Measurements from ENCODE around the gene NFATC1.
A peak's percentile ranks its signal among the peaks of the same experiment; 100 is the strongest.

Gene NFATC1

DNA sequence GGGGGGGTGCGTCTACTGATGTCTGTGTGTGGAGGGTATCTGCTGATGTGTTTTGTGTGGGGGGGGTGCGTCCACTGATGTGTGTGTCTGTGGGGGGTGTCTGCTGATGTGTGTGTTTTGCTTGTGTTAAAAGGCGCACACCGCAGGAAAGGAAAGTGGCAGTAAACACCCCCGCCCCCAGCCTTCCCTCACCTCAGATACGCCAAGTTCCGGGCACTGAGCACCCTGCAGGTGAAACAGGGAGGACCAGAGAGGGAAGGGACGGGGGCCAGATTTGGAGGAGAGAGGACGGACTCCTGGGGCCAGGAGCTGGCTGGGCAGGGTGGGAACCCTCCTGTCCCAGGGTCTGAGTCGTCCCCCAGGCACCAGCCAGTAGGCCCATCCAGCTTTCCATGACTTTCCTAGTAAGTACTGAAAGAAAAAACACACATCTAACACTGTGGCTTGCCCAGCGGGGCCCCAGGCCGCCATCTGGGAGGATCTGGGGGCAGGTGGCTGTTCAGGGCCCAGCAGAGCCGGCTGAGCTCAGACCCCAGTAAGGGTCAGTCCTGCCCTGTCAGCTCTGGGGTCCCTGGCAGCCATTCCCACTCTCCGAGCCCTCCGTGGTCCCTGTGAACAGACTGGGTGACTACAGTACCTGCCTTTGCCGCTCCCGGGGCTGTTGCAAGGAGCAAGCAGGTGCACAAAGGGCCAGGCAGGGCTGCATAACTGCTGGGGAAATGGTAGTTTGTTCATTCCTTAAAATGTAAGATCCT lies 126.9 kb downstream of the NFATC1 start:
- H3K4me1 ChIP-seq (ENCODE audit: control insufficient read depth in 5 of 5, insufficient read depth in 5 of 5, low read length in 5 of 5), result peaks cover 0 to 20% (median 11%) of the 10 kb centered on the region in 5 donors
- no peak overlapping the region for H3K9ac ChIP-seq (ENCODE audit: low read length in 5 of 5)
- H3K27me3 ChIP-seq (ENCODE audit: control insufficient read depth in 5 of 5, insufficient read depth in 4 of 5, low read length in 5 of 5), result no peaks in the 10 kb centered on the region
- peaks cover 0 to 7% (median 4%) of the 10 kb centered on the region in 5 donors for H3K36me3 ChIP-seq (ENCODE audit: control insufficient read depth in 5 of 5, insufficient read depth in 5 of 5, low read length in 5 of 5)
- H3K27ac ChIP-seq (ENCODE audit: low read depth, low read length), result no peak overlapping the region
- no peak overlapping the region for H3K4me3 ChIP-seq (ENCODE audit: low read depth in 1 of 5, low read length in 5 of 5)
- no peaks in the 10 kb centered on the region for H3K9me3 ChIP-seq (ENCODE audit: control insufficient read depth in 5 of 5, low read length in 5 of 5)

DNA sequence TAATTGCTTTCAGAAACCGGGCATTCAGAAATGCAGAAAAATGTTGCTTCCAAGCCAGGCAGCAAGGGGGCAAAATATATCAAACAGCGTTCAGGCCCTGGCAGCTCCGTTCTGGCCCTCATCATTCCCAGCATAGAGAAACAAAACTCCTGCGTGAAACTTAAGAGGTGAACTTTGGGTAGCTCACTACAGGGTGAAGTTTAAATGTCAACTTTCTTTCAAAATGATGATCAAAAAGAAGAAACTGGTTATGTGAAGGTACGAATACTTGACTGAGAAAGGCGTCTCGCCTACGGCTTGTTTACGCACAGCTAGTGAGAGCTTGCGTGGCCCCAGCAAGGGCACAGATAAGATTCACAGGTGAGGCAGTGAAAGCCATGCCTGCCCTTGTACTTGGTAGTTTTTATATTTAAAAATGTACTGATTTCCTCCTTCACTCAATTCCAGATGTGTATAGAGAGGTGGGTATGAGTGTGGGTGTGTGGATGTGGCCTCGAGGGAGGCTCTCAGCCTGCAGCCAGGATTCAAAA lies 127.5 kb downstream of the NFATC1 start:
- H3K27me3 ChIP-seq (ENCODE audit: control insufficient read depth in 5 of 5, insufficient read depth in 4 of 5, low read length in 5 of 5), result no peaks in the 10 kb centered on the region
- peaks cover 0 to 17% (median 11%) of the 10 kb centered on the region in 5 donors for H3K4me1 ChIP-seq (ENCODE audit: control insufficient read depth in 5 of 5, insufficient read depth in 5 of 5, low read length in 5 of 5)
- H3K27ac ChIP-seq (ENCODE audit: low read depth, low read length), result no peak overlapping the region
- no peak overlapping the region for H3K4me3 ChIP-seq (ENCODE audit: low read depth in 1 of 5, low read length in 5 of 5)
- H3K36me3 ChIP-seq (ENCODE audit: control insufficient read depth in 5 of 5, insufficient read depth in 5 of 5, low read length in 5 of 5), result peaks cover 0 to 13% (median 11%) of the 10 kb centered on the region in 5 donors
- no peak overlapping the region for H3K9ac ChIP-seq (ENCODE audit: low read length in 5 of 5)
- no peaks in the 10 kb centered on the region for H3K9me3 ChIP-seq (ENCODE audit: control insufficient read depth in 5 of 5, low read length in 5 of 5)

- peaks cover 0 to 17% (median 11%) of the 10 kb centered on the region in 5 donors for H3K4me1 ChIP-seq (ENCODE audit: control insufficient read depth in 5 of 5, insufficient read depth in 5 of 5, low read length in 5 of 5)
- peaks cover 0 to 18% (median 13%) of the 10 kb centered on the region in 5 donors for H3K36me3 ChIP-seq (ENCODE audit: control insufficient read depth in 5 of 5, insufficient read depth in 5 of 5, low read length in 5 of 5)
- no peak overlapping the region for H3K27ac ChIP-seq (ENCODE audit: low read depth, low read length)
Measured at GRCh38 chr18:79523736-79524180, 128.0 kb downstream of the NFATC1 start.

GRCh38 chr18:79524181-79525078 lies 128.7 kb downstream of the NFATC1 start:
- Histone ChIP-seq H3K27me3 (ENCODE audit: control insufficient read depth in 5 of 5, insufficient read depth in 4 of 5, low read length in 5 of 5) (no peaks in the 10 kb centered on the region), H3K27ac (ENCODE audit: low read depth, low read length) (no peak overlapping the region), H3K36me3 (ENCODE audit: control insufficient read depth in 5 of 5, insufficient read depth in 5 of 5, low read length in 5 of 5) (peaks cover 0 to 22% (median 17%) of the 10 kb centered on the region in 5 donors), H3K9ac (ENCODE audit: low read length in 5 of 5) (no peak overlapping the region), H3K9me3 (ENCODE audit: control insufficient read depth in 5 of 5, low read length in 5 of 5) (no peaks in the 10 kb centered on the region), H3K4me3 (ENCODE audit: low read depth in 1 of 5, low read length in 5 of 5) (no peak overlapping the region), H3K4me1 (ENCODE audit: control insufficient read depth in 5 of 5, insufficient read depth in 5 of 5, low read length in 5 of 5) (peaks cover under 1 to 17% (median 11%) of the 10 kb centered on the region in 5 donors)

More at GRCh38 chr18:79523736-79524180, 128.0 kb downstream of the NFATC1 start:
- Histone ChIP-seq H3K4me3 (ENCODE audit: low read depth in 1 of 5, low read length in 5 of 5) (no peak overlapping the region), H3K9me3 (ENCODE audit: control insufficient read depth in 5 of 5, low read length in 5 of 5) (no peaks in the 10 kb centered on the region), H3K9ac (ENCODE audit: low read length in 5 of 5) (no peak overlapping the region), H3K27me3 (ENCODE audit: control insufficient read depth in 5 of 5, insufficient read depth in 4 of 5, low read length in 5 of 5) (no peaks in the 10 kb centered on the region)

DNA sequence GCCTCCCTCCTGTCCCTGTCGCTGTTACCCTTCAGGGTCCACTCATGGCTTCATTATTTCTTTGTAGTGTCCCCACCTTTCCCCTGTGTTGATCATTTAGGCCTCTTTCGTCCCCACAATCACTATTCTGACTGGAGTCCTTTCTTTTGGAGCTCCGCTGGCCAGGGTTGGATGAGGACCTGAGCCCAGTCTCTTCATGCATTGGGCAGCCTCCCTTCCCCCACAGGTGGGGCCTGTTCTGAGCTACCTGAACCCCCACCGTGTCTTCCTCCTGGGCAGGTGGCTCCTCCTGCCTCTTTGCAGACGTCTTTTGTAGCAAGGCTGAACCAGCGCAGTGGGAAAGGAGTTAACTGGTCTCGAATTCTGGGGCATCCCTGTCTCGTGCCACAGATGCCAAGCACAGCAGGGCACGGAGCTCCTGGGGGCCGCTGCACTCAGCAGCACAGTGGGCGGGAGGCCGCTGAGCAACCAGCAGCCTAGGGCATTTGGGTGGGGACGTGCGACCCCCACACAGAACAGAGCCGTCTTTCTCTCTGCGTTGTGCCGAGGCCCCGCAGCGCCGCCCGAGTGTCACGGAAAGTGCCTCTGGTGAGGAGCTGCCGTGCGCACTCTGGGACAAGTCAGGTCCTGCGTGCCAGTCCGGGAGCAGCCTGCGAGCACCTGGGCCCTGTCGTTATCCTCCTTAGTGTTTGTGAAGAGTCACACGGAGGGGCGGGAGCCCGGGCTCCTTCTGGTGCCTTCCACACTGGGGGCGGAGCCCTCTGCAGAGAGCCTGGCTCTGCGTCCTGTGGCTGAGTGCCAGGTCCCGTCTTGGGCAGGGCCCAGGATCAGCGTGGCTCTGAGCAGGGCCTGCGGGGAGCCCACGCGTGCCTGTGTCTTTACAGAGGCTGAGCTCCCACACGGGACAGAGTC lies 130.1 kb downstream of the NFATC1 start:
- Histone ChIP-seq H3K27ac (ENCODE audit: low read depth, low read length) (no peak overlapping the region), H3K9ac (ENCODE audit: low read length in 5 of 5) (no peak overlapping the region), H3K4me1 (ENCODE audit: control insufficient read depth in 5 of 5, insufficient read depth in 5 of 5, low read length in 5 of 5) (peaks cover 2 to 17% (median 11%) of the 10 kb centered on the region in 5 donors), H3K4me3 (ENCODE audit: low read depth in 1 of 5, low read length in 5 of 5) (peak overlapping the region in 1 of 5 donors; percentile 14), H3K9me3 (ENCODE audit: control insufficient read depth in 5 of 5, low read length in 5 of 5) (no peaks in the 10 kb centered on the region), H3K27me3 (ENCODE audit: control insufficient read depth in 5 of 5, insufficient read depth in 4 of 5, low read length in 5 of 5) (no peaks in the 10 kb centered on the region), H3K36me3 (ENCODE audit: control insufficient read depth in 5 of 5, insufficient read depth in 5 of 5, low read length in 5 of 5) (peaks cover 0 to 24% (median 17%) of the 10 kb centered on the region in 5 donors)

GRCh38 chr18:79526468-79527460 lies 131.0 kb downstream of the NFATC1 start:
- Histone ChIP-seq H3K9me3 (ENCODE audit: control insufficient read depth in 5 of 5, low read length in 5 of 5) (no peaks in the 10 kb centered on the region), H3K36me3 (ENCODE audit: control insufficient read depth in 5 of 5, insufficient read depth in 5 of 5, low read length in 5 of 5) (peaks cover 0 to 24% (median 17%) of the 10 kb centered on the region in 5 donors), H3K4me1 (ENCODE audit: control insufficient read depth in 5 of 5, insufficient read depth in 5 of 5, low read length in 5 of 5) (peaks cover 2 to 17% (median 11%) of the 10 kb centered on the region in 5 donors), H3K27me3 (ENCODE audit: control insufficient read depth in 5 of 5, insufficient read depth in 4 of 5, low read length in 5 of 5) (peaks cover 0 to 6% (median 0%) of the 10 kb centered on the region in 5 donors), H3K27ac (ENCODE audit: low read depth, low read length) (no peak overlapping the region), H3K4me3 (ENCODE audit: low read depth in 1 of 5, low read length in 5 of 5) (peak overlapping the region in 1 of 5 donors; percentile 14), H3K9ac (ENCODE audit: low read length in 5 of 5) (no peak overlapping the region)

DNA sequence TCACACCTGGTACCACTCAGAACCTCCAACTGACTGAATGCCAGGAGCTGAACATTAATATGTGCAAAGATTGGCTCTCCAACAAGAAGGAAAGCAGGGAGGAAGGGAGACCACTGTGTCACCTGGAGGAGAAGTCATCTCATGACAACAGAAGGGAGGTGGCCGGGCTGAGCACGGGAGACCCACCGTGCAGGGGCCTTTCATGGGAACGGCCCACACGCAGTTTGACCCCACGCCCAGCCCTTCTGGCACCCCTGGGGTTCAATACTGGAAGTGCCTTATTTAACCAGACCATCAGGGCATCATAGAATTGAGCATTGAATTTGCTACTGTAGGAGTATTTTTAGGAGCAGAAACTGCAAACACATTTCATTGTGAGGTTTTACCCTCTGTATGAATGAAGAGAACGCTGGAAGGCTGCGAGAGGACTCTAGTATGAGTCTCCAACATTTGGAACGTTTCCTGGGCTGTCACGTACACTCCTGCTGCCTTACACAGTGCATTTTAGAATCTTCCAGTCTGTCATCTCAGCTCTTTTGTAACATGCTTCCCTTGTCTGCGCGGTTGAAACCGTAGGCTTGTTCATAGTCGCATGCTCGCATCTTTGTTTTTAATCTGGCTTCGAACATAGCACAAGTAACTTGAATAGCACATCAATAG lies 132.1 kb downstream of the NFATC1 start:
- Histone ChIP-seq H3K27ac (ENCODE audit: low read depth, low read length) (no peak overlapping the region), H3K4me1 (ENCODE audit: control insufficient read depth in 5 of 5, insufficient read depth in 5 of 5, low read length in 5 of 5) (peaks cover 2 to 18% (median 11%) of the 10 kb centered on the region in 5 donors), H3K4me3 (ENCODE audit: low read depth in 1 of 5, low read length in 5 of 5) (no peak overlapping the region), H3K36me3 (ENCODE audit: control insufficient read depth in 5 of 5, insufficient read depth in 5 of 5, low read length in 5 of 5) (peaks cover 0 to 23% (median 17%) of the 10 kb centered on the region in 5 donors), H3K27me3 (ENCODE audit: control insufficient read depth in 5 of 5, insufficient read depth in 4 of 5, low read length in 5 of 5) (peaks cover 0 to 6% (median 0%) of the 10 kb centered on the region in 5 donors), H3K9ac (ENCODE audit: low read length in 5 of 5) (no peak overlapping the region), H3K9me3 (ENCODE audit: control insufficient read depth in 5 of 5, low read length in 5 of 5) (no peaks in the 10 kb centered on the region)

- Histone ChIP-seq H3K9ac (ENCODE audit: low read length in 5 of 5) (no peak overlapping the region), H3K36me3 (ENCODE audit: control insufficient read depth in 5 of 5, insufficient read depth in 5 of 5, low read length in 5 of 5) (peaks cover 0 to 22% (median 17%) of the 10 kb centered on the region in 5 donors), H3K27ac (ENCODE audit: low read depth, low read length) (no peak overlapping the region), H3K4me3 (ENCODE audit: low read depth in 1 of 5, low read length in 5 of 5) (no peak overlapping the region), H3K9me3 (ENCODE audit: control insufficient read depth in 5 of 5, low read length in 5 of 5) (no peaks in the 10 kb centered on the region), H3K27me3 (ENCODE audit: control insufficient read depth in 5 of 5, insufficient read depth in 4 of 5, low read length in 5 of 5) (peaks cover 0 to 9% (median 2%) of the 10 kb centered on the region in 5 donors), H3K4me1 (ENCODE audit: control insufficient read depth in 5 of 5, insufficient read depth in 5 of 5, low read length in 5 of 5) (peaks cover 2 to 17% (median 11%) of the 10 kb centered on the region in 5 donors)
Measured at GRCh38 chr18:79528316-79528695, 132.6 kb downstream of the NFATC1 start.

Data from subcutaneous abdominal adipose tissue (tissue), 5 donors.